Measurements from ENCODE around the gene KRT6A.

GRCh38 chr12:52526511-52526951 lies 33.5 kb upstream of the KRT6A start:
- TF ChIP-seq CTCF (conservative IDR thresholded peaks at IDR 0.05; ENCODE audit: low read depth, low read length) (no peak), EZH2 (IDR thresholded peaks at IDR 0.05; ENCODE audit: borderline replicate concordance, low read depth, low read length, poor library complexity, severe bottlenecking) (no peak)

All from A673 (cell line).